GM21447 (cell line): ENCODE measurements around the gene HDGF.

Source experiments
- ATAC-seq: cut with Tn5 transposase; IDR thresholded peaks from one replicate; pipeline ENCODE4 v1.9.1; 2021; ENCODE audit not compliant: unreplicated experiment

Gene HDGF

DNA sequence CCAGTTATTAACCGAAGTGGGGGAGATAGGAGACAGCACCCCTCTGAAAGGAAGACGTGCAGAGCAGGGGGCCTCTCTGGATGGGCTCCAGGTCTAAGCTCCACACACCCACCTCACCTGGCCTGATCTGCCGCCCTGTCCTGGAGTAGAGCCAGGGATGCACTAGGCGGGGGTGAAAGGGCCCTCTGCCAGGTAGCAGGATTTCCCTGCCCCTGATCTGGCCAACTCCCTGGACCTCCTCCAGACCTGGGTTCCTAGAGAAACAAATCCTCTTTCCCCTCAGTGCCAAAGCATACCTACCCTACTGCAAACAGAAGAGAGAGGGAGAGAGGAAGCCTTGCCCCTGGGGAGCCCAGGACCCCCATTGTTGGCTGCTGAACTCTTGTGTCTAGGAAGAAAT is 48.1 kb downstream of the HDGF start:
- no peak for ATAC-seq

DNA sequence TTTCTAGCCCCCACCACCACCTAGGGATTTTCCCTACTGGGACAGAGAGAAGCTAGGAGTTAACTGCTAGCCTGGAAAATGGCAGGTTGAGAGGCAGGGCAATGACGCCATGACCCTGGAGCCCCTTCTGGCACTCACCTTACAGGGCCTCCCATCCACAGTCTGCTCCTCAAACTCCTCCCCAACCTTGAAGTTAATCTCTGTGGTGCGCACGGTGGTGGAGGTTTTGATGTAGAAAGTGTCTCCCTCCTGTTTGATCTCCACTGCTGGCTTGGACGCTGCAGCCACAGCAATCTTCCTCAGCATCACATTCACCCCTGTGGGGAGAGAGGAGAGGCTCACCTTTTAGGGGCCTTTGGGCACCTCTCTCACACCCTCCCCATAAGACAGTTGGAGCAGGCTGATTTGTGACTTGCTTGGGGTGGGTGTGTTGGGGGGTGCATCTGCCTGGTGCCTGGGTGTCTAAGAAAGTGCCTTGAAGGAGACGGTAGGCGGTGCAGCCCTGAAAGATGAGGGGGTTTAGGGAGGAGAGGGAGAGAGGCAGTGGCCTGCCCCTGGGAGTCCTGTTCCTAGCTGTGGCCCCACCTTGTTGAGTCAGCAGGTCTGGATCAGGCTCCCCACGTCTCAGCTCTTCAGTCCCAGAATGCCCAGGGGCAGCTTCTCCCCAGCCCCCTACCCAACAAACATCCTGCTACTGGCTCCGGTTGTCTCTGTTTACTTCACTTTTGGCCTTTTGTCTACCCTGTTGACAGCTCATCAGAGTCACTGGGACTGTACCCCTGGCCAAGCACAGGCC is 50.5 kb downstream of the HDGF start:
- no peak for ATAC-seq

DNA sequence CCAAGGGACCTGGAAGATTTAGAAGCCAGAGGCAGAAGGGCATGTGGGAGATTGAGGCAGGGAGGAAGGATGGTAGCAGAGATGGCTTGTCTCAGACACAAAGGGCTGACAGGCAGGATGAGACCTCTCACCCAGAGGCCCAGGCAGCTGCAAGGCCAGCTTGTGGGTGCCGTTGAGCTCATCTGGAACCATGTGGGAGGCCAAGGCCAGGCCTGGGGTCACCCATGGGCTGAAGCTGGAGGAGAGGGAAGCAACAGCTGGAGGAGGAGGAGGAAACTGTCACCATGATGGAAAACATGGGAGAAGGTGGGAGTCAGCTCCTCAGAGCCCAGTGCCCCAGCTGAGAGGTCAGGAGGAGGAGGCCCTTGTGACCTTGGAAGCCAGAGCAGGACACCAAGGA is 52.5 kb downstream of the HDGF start:
- no peak for ATAC-seq

DNA sequence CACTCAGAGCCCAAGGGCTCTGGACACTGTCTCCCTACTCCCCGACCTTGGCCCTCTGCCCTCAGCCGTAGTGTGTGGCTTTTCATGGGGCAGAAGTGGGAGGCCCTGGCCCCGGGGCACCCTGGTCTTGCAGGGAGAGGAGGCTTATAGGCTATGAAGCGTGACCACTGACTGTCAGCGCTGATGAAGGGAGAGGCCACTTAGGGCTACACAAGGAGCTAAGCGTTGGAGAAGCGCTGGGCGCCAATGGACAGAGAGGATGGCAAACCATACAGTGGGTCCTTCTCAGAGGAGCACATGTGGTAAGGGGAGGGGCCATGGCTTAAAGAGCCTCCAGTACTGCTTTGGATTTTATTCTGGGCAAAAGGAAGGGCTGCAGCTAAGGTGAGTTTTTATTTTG is 54.0 kb downstream of the HDGF start:
- ATAC-seq, result no peak

DNA sequence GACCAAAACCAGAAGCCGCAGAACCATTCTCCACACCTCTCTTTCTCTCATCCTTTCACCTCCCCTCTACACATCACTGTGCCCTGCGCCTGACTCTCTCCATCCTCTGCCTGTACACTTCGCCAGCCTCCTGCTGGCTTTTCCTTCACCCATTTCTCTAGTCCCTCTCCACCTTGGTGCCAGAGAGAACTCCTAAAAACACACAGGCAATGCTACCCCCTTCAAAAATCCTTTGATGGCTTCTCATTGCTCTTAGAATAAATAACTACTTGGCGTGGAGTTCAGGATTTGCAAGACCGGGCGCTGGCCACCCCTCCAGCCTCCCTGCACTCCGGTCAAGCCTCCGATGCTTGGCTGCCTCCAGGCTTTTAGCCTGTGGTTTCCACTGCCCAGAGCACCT is 54.7 kb downstream of the HDGF start:
- no peak for ATAC-seq

DNA sequence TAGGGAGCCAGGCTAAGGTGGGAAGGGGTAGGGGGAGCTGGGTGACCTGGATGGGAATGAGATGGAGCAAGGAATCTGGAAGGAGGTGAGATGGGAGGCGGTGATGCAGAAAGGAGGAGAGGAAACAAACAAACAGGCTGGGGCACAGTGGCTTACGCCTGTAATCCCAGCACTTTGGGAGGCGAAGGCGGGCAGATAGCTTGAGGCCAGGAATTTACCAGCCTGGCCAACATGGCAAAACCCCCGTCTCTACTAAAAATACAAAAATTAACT is 56.8 kb downstream of the HDGF start:
- no peak for ATAC-seq

DNA sequence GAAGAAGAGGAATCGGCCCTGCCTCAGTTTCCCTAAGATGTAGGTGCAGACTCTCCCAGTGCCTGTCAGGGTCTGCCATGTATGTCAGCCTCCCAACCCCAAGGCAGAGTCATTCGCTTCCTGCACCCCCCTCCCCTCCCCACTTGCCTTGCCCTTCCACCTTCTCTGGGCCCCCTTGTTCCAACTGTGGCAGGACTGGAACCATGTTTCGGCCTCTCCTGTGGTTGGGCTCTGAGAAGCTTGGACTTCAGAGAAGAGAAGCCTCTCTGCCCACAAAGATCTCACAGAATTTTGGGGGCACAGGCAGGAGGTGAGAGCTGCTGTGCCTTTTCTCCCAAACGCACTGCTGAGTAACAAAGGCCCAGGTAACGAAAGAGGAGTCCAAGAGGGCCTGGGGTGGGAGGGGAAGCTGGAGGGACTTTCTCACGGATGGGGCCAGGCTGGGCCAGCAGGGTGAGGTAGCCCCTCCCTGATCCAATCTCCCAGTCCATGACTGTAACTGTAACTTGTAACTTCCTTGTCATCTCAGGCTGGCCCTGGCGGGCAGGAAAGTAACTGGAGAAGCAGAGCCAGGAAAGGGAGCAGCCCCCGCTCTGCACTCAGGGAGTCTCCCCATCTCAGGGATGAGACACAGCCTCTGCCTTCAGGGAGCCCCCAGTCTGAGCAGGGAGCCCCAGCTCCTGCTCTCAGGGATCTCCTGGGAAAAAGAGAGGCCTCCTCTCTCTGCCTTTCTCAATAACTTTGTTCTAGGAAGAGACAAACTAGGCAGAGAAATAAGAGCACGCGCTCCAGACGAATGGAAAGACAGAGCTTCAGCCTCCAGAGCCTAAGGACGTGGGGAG is 57.4 kb downstream of the HDGF start:
- ATAC-seq, result no peak

DNA sequence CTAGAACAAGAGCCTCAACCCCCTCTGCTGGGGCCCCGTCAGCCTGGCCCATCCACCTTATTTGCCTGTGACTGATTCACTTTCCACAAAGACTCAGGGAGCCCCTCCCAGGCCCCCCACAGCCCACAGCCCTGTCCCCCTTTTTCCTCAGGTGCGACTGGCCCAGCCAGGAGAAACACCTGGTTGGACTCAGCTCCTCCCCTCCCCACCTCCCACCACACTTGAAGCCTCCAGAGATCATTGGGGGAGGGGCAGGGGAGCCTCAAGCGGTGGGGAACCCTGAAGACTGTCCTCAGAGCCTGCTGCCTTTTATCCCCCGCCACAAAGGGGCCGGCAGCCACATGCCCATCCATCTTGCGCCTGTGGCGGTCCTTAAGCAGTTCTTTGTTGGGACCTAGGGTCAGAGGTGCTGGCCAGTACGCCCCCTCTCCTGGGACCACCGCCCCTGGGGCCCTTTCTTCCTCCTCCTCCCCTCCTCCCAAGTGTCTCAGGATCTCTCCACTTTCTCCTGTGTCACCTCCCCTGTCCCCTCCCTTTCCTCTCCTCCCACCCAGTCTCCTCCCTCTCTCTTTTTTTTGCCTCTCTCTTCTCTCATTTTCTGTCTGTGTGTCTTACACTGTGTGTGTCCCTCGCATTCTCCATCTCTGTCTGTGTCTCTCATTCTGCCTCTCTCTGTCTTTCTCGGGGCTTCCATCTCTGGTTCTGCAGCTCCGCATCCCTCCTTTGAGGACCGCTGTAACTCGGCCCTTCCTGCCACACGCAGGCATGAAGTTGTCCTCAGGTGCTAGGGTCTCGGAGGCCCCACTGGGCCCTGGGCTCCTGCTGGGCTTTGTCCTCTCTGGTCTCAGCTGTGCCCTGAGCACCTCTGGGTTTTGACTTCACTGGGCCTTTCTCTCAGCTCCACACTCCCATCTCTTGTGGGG is 58.3 kb downstream of the HDGF start:
- no peak for ATAC-seq

DNA sequence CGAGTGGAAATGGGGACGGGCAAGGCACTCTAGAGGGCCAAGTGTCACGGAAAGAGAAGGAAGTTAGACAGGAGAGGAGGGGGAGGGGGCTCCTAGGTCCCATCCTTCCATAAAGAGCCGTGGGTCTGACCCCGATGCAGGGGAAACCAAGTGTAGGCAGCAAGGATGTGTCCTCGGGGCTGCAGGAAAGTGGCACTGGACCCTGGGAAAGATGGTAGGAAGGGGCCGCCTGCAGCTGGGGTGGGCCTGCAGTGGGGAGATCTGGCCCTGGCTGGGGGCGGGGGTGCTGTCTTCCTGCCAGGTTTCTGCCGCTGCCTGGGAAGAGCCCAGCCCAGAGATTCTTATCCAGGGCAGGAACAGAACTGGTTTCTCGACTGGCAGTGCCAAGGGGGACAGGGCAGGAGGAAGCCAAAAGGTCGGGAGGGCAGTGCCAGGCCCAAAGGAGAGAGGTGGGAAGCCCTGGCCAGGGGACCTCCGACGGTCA is 59.0 kb downstream of the HDGF start:
- no peak for ATAC-seq
